GM18498 (cell line): ENCODE data around the gene TLCD5.
A peak's percentile ranks its signal among the peaks of the same experiment; 100 is the strongest.

ENCODE experiments used
- ATAC-seq: cut with Tn5 transposase; IDR thresholded peaks from one replicate; pipeline ENCODE4 v1.9.1; 2021; ENCODE audit warnings: mild to moderate bottlenecking, moderate library complexity; ENCODE audit not compliant: unreplicated experiment

The TLCD5 gene

GRCh38 chr11:120336641-120337354 is 11.7 kb downstream of the TLCD5 start:
- ATAC-seq = peak; percentile 35

GRCh38 chr11:120337355-120338106 is 12.4 kb downstream of the TLCD5 start:
- ATAC-seq = no peak

GRCh38 chr11:120338107-120338933 is 13.2 kb downstream of the TLCD5 start:
- ATAC-seq = no peak

- ATAC-seq = no peak
These were observed 14.3 kb downstream of the TLCD5 start for GRCh38 chr11:120339394-120339890.

DNA sequence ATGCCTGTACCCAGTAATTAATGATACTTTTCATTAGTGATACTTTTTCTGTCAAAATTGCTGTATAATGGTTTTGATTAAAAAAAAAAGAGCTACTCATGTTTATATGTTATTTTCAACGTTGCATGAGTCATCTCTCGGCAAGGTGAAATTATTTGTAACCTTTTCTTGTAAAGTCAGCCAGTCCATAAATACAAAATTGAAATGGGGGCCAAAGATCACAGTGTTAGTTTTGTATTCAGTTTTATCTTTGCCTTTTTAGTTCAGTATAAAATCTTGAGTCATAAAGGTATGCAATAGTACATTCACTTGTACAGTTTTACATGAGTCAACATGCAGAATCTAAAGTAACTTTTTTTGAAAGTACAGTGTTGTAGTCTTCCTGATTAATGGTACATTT is 15.4 kb downstream of the TLCD5 start:
- no peak for ATAC-seq

DNA sequence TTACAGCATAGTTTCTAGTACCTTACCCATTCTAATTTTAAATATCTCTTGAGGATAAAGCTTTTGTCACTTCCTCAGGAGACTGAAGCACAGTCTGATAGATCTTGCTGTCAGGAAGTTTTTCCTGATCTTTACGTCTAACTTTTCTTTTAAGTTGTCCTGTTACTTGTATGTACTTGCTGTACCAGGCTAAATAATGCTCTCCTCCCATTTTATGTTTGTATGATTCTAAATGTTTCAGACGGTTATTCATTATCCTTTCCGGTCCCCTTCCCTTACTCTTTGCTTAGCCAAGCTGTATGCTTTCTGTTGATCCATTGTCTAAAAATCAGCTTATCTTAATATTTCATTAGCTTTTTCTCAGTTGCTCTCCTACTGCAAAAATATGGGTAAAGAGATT is 17.1 kb downstream of the TLCD5 start:
- ATAC-seq = no peak

DNA sequence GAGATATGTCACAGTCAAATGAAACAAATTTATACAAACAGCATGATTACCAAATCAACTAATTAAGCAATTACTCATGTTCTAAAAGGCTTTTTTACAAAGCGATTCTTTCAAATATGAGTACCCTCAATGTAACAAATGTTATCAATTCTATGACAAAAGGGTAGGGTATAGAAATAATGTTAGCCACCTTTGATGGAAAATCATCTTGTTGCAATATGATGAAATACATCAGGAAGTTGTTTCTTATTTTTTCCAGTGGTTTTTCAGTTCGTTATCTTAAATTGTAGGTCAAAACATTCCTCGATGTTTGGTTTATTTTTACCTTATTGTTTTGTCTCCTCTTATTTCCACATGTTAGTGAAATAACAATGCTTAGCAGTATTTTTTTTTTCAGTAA is 17.6 kb downstream of the TLCD5 start:
- no peak for ATAC-seq

- ATAC-seq = peak; percentile 44
These were observed 18.3 kb downstream of the TLCD5 start for GRCh38 chr11:120343429-120343828.

DNA sequence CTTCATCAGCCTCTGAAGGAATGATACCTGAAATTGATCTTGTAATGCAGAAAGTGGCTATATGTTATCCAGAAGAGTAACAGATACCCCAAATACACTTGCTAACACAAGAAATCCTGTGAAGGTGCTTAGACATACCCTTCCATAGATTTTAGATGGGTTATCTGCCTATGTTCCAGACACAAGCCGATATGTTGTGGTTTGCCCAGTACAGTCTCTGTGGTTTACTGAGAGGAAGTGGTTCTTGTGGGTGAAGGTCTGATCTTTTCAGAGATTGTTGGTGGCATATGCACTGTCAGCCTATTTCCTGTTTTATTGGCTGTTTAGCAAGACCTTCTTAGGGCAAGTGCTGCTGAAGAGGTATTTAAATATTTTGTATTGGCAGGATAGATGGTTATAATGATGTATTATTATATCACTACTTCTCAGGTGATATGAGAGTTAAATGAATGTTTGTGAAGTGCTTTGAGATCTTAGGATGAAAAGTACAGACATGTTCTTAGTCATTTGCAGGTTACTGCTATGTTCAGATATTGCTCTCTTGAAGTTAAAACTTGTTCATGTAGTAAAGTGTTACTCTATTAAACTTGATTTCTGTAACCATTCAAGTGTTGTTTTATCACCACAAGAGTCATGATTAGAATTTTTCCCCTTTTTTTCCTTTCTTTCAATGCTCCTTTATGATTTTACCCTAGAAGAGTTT is 19.4 kb downstream of the TLCD5 start:
- peak; percentile 90 for ATAC-seq

DNA sequence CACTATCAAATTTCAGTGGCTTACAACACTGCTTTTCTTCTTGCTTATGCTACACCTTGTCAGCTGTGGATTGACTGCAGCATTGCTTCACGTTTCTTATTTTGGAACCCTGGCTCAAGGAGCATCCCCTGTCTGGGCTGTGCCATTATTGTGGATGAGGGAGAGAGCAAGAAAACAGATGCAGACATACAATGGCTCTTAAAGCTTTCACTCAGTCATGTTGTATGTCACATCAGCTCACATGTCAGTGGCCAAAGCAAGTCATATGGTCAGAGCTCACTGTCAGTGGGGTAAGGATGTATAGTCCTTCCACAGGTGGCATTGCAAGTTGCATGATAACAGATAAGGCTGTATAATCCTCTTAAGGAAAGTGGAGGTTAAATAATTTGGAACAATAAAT is 21.1 kb downstream of the TLCD5 start:
- ATAC-seq = no peak

DNA sequence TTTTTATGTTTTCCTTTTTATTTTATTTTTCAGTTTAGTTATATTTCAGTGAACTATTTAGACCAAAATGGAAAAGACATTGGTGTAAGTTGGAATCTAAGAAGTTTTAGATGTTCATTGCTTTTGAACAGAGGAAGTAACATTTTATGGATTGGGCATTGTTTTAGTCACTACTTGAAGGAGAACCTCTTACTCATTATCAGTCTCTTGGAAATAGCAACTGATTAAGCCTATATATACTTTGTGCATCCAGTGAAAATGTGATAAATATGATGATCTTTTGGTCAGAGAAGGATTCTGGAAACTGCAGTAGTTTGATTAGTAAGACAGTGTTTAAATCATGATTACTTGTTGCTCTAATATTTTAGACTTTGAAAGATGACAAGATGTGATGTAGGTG is 25.5 kb downstream of the TLCD5 start:
- no peak for ATAC-seq

- ATAC-seq = no peak
These were observed 27.3 kb downstream of the TLCD5 start for GRCh38 chr11:120352405-120352804.

GRCh38 chr11:120354068-120354467 is 29.0 kb downstream of the TLCD5 start:
- no peak for ATAC-seq

GRCh38 chr11:120354779-120355178 is 29.7 kb downstream of the TLCD5 start:
- no peak for ATAC-seq

GRCh38 chr11:120357620-120358019 is 32.5 kb downstream of the TLCD5 start:
- no peak for ATAC-seq

DNA sequence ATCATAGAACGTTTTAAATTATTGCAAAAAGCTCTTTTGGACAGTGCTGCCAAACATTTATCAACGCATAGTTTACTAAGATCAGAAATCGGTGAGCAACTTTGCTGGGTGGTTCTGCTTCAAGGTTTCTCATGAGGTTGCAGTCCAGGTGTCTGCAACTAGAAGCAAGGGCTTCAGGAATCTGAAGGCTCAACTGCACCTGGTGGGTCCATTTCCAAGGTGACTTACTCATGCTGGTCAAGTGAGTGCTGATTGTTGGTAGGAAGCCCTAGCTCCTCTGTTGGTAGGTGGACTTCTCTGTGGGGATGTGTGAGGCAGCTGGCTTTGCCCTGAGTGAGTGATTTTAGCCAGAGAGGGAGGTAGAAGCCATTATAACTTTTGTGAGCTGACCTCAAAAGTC is 33.6 kb downstream of the TLCD5 start:
- ATAC-seq = no peak

GRCh38 chr11:120363436-120363835 is 38.3 kb downstream of the TLCD5 start:
- no peak for ATAC-seq

DNA sequence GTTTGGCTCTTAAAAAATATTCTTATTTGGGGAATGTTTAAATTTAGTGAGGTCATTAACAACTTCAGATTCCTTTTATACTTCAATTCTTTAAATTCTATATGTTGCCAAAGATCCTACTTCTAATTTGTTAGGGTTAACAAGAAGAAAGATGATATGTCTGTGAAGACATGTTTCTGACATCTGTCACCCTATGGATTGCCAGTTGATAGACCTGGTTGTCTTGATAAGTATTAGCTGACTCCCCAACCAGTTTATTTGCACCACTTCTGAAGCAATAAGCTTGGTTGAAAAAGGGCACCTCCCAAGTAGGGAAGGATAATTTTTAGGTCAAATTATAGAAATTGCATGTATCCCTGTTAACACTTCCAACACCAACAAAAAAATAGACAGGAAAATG is 40.4 kb downstream of the TLCD5 start:
- ATAC-seq = no peak

DNA sequence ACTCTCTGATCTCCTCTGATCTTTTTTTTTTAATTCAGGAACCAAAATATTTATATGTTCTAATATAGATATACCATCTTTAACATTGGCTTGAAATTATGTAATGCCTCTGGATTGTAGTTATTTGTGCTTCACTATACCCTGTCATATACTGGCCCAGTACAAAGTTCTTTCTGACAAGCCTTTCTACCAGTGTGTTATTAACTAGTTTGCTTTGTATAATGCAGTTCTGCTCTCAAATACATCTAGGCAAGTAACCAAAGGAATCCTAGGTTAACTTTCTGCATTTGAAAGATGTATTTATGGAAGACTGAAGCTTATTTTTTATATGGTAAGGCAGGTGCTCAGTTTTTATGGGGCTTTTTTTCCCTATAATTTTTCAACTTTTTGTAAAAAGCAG is 47.2 kb downstream of the TLCD5 start:
- ATAC-seq = no peak

DNA sequence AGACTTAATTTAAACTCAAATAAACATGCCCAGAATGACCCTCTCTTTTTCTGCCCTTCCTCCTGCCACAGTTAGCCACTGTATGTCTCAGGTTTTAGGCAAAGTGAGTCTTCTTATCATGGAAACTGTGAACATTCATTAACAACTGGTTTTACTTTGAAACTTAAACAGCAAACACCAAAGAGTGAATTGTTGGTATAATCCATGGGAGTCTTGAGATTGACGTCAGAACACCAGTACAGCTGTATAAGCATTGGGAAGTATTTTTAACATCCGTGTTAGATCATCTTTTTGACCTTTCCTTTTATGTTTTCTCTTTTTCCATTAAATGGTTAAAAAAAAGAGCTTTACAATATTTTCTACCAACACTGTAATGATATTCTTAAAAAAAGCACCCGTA is 50.0 kb downstream of the TLCD5 start:
- no peak for ATAC-seq
